ENCODE data around the gene FBXO5.

The FBXO5 gene

GRCh38 chr6:152984513-152984872 lies 1.7 kb upstream of the FBXO5 start:
- Histone ChIP-seq H3K27ac (ENCODE audit: low read length) (no peak overlapping the region), H3K9ac (ENCODE audit: low read depth, low read length) (peak overlapping the region; percentile 94; the same call in 1 of the 2 replicates), H3K36me3 (ENCODE audit: insufficient read depth, low read depth, low read length) (peaks cover 29% of the 10 kb centered on the region), H3K4me3 (ENCODE audit: low read length) (peak overlapping the region; percentile 87), H3K4me1 (ENCODE audit: insufficient read depth, low read length) (peaks cover 6% of the 10 kb centered on the region; the same call in 1 of the 2 replicates), H3K27me3 (ENCODE audit: insufficient read depth, low read length) (no peaks in the 10 kb centered on the region), H3K9me3 (ENCODE audit: insufficient read depth, low read depth, low read length) (no peaks in the 10 kb centered on the region)

- Histone ChIP-seq H3K36me3 (ENCODE audit: insufficient read depth, low read depth, low read length) (peaks cover 34% of the 10 kb centered on the region), H3K4me3 (ENCODE audit: low read length) (peak overlapping the region; percentile 87), H3K9ac (ENCODE audit: low read depth, low read length) (peak overlapping the region; percentile 94), H3K4me1 (ENCODE audit: insufficient read depth, low read length) (peaks cover 10% of the 10 kb centered on the region; the same call in 1 of the 2 replicates), H3K27ac (ENCODE audit: low read length) (peak overlapping the region; percentile 52), H3K9me3 (ENCODE audit: insufficient read depth, low read depth, low read length) (no peaks in the 10 kb centered on the region), H3K27me3 (ENCODE audit: insufficient read depth, low read length) (no peaks in the 10 kb centered on the region)
Observed at GRCh38 chr6:152983637-152984512, 1.0 kb upstream of the FBXO5 start.

- H3K36me3 ChIP-seq (ENCODE audit: insufficient read depth, low read depth, low read length), result peaks cover 47% of the 10 kb centered on the region
- H3K4me1 ChIP-seq (ENCODE audit: insufficient read depth, low read length), result peaks cover 15% of the 10 kb centered on the region; the same call in 1 of the 2 replicates
- H3K9me3 ChIP-seq (ENCODE audit: insufficient read depth, low read depth, low read length), result no peaks in the 10 kb centered on the region
- peak overlapping the region; percentile 98 for H3K9ac ChIP-seq (ENCODE audit: low read depth, low read length)
- H3K4me3 ChIP-seq (ENCODE audit: low read length), result peak overlapping the region; percentile 87
- peak overlapping the region; percentile 86 for H3K27ac ChIP-seq (ENCODE audit: low read length)
- no peaks in the 10 kb centered on the region for H3K27me3 ChIP-seq (ENCODE audit: insufficient read depth, low read length)
Observed at GRCh38 chr6:152981989-152982903, 595 bp downstream of the FBXO5 start.

- Histone ChIP-seq H3K27me3 (ENCODE audit: insufficient read depth, low read length) (no peaks in the 10 kb centered on the region), H3K36me3 (ENCODE audit: insufficient read depth, low read depth, low read length) (peaks cover 51% of the 10 kb centered on the region), H3K4me1 (ENCODE audit: insufficient read depth, low read length) (peaks cover 15% of the 10 kb centered on the region; the same call in 1 of the 2 replicates), H3K4me3 (ENCODE audit: low read length) (peak overlapping the region; percentile 87), H3K27ac (ENCODE audit: low read length) (peak overlapping the region; percentile 12), H3K9me3 (ENCODE audit: insufficient read depth, low read depth, low read length) (no peaks in the 10 kb centered on the region), H3K9ac (ENCODE audit: low read depth, low read length) (peak overlapping the region; percentile 98)
Observed at GRCh38 chr6:152981219-152981618, 1.6 kb downstream of the FBXO5 start.

- H3K4me1 ChIP-seq (ENCODE audit: insufficient read depth, low read length), result peaks cover 15% of the 10 kb centered on the region; the same call in 1 of the 2 replicates
- peaks cover 51% of the 10 kb centered on the region for H3K36me3 ChIP-seq (ENCODE audit: insufficient read depth, low read depth, low read length)
- H3K27ac ChIP-seq (ENCODE audit: low read length), result peak overlapping the region; percentile 12
- H3K4me3 ChIP-seq (ENCODE audit: low read length), result peak overlapping the region; percentile 87
- no peaks in the 10 kb centered on the region for H3K27me3 ChIP-seq (ENCODE audit: insufficient read depth, low read length)
- no peaks in the 10 kb centered on the region for H3K9me3 ChIP-seq (ENCODE audit: insufficient read depth, low read depth, low read length)
- H3K9ac ChIP-seq (ENCODE audit: low read depth, low read length), result peak overlapping the region; percentile 98
Observed at GRCh38 chr6:152980656-152981055, 2.2 kb downstream of the FBXO5 start.

GRCh38 chr6:152979116-152979515 lies 3.7 kb downstream of the FBXO5 start:
- Histone ChIP-seq H3K9ac (ENCODE audit: low read depth, low read length) (peak overlapping the region; percentile 98; the same call in 1 of the 2 replicates), H3K9me3 (ENCODE audit: insufficient read depth, low read depth, low read length) (no peaks in the 10 kb centered on the region), H3K27me3 (ENCODE audit: insufficient read depth, low read length) (no peaks in the 10 kb centered on the region), H3K27ac (ENCODE audit: low read length) (no peak overlapping the region), H3K36me3 (ENCODE audit: insufficient read depth, low read depth, low read length) (peaks cover 67% of the 10 kb centered on the region), H3K4me3 (ENCODE audit: low read length) (peak overlapping the region; percentile 87), H3K4me1 (ENCODE audit: insufficient read depth, low read length) (peaks cover 15% of the 10 kb centered on the region; the same call in 1 of the 2 replicates)

GRCh38 chr6:152978058-152978457 lies 4.8 kb downstream of the FBXO5 start:
- no peak overlapping the region for H3K9ac ChIP-seq (ENCODE audit: low read depth, low read length)

GRCh38 chr6:152977556-152977955 lies 5.3 kb downstream of the FBXO5 start:
- no peaks in the 10 kb centered on the region for H3K27me3 ChIP-seq (ENCODE audit: insufficient read depth, low read length)
- H3K9me3 ChIP-seq (ENCODE audit: insufficient read depth, low read depth, low read length), result no peaks in the 10 kb centered on the region
- peaks cover 15% of the 10 kb centered on the region; the same call in 1 of the 2 replicates for H3K4me1 ChIP-seq (ENCODE audit: insufficient read depth, low read length)
- H3K4me3 ChIP-seq (ENCODE audit: low read length), result no peak overlapping the region; the same call in 1 of the 2 replicates
- H3K36me3 ChIP-seq (ENCODE audit: insufficient read depth, low read depth, low read length), result peaks cover 82% of the 10 kb centered on the region
- H3K27ac ChIP-seq (ENCODE audit: low read length), result no peak overlapping the region
- H3K9ac ChIP-seq (ENCODE audit: low read depth, low read length), result no peak overlapping the region

More at GRCh38 chr6:152978058-152978457, 4.8 kb downstream of the FBXO5 start:
- no peak overlapping the region for H3K27ac ChIP-seq (ENCODE audit: low read length)
- no peaks in the 10 kb centered on the region for H3K27me3 ChIP-seq (ENCODE audit: insufficient read depth, low read length)
- peaks cover 77% of the 10 kb centered on the region for H3K36me3 ChIP-seq (ENCODE audit: insufficient read depth, low read depth, low read length)
- no peaks in the 10 kb centered on the region for H3K9me3 ChIP-seq (ENCODE audit: insufficient read depth, low read depth, low read length)
- H3K4me1 ChIP-seq (ENCODE audit: insufficient read depth, low read length), result peaks cover 15% of the 10 kb centered on the region; the same call in 1 of the 2 replicates
- no peak overlapping the region; the same call in 1 of the 2 replicates for H3K4me3 ChIP-seq (ENCODE audit: low read length)

GRCh38 chr6:152976749-152977148 lies 6.1 kb downstream of the FBXO5 start:
- Histone ChIP-seq H3K9ac (ENCODE audit: low read depth, low read length) (no peak overlapping the region), H3K4me1 (ENCODE audit: insufficient read depth, low read length) (peaks cover 15% of the 10 kb centered on the region; the same call in 1 of the 2 replicates), H3K4me3 (ENCODE audit: low read length) (0 out of 2 replicates have a peak overlapping the region, but pooled peaks have one; percentile 9), H3K27me3 (ENCODE audit: insufficient read depth, low read length) (no peaks in the 10 kb centered on the region), H3K9me3 (ENCODE audit: insufficient read depth, low read depth, low read length) (no peaks in the 10 kb centered on the region), H3K27ac (ENCODE audit: low read length) (no peak overlapping the region), H3K36me3 (ENCODE audit: insufficient read depth, low read depth, low read length) (peaks cover 91% of the 10 kb centered on the region)

GRCh38 chr6:152975204-152975915 lies 7.5 kb downstream of the FBXO5 start:
- H3K9ac ChIP-seq (ENCODE audit: low read depth, low read length), result no peak overlapping the region
- peaks cover 15% of the 10 kb centered on the region; the same call in 1 of the 2 replicates for H3K4me1 ChIP-seq (ENCODE audit: insufficient read depth, low read length)
- no peak overlapping the region for H3K4me3 ChIP-seq (ENCODE audit: low read length)

GRCh38 chr6:152973916-152974315 lies 8.9 kb downstream of the FBXO5 start:
- no peaks in the 10 kb centered on the region for H3K9me3 ChIP-seq (ENCODE audit: insufficient read depth, low read depth, low read length)
- no peak overlapping the region for H3K9ac ChIP-seq (ENCODE audit: low read depth, low read length)
- H3K27me3 ChIP-seq (ENCODE audit: insufficient read depth, low read length), result no peaks in the 10 kb centered on the region
- H3K36me3 ChIP-seq (ENCODE audit: insufficient read depth, low read depth, low read length), result peaks cover 92% of the 10 kb centered on the region
- no peak overlapping the region for H3K27ac ChIP-seq (ENCODE audit: low read length)
- H3K4me3 ChIP-seq (ENCODE audit: low read length), result no peak overlapping the region
- H3K4me1 ChIP-seq (ENCODE audit: insufficient read depth, low read length), result 0 out of 2 replicates have a peak, but pooled peaks cover 5% of the 10 kb centered on the region

More at GRCh38 chr6:152975204-152975915, 7.5 kb downstream of the FBXO5 start:
- H3K9me3 ChIP-seq (ENCODE audit: insufficient read depth, low read depth, low read length), result no peaks in the 10 kb centered on the region
- H3K27me3 ChIP-seq (ENCODE audit: insufficient read depth, low read length), result no peaks in the 10 kb centered on the region
- H3K27ac ChIP-seq (ENCODE audit: low read length), result no peak overlapping the region
- H3K36me3 ChIP-seq (ENCODE audit: insufficient read depth, low read depth, low read length), result peaks cover 95% of the 10 kb centered on the region

All from iPS-20b (cell line).